ENCODE data around the gene RCBTB2. TPM values are rescaled to one million over a fixed set of nuclear protein-coding genes. Genes with fewer than 3 reads are reported as not detected.

The RCBTB2 gene
- total and polyA plus RNA-seq, 9 donors: 8.2 to 22.6 (median 14.2) TPM

DNA sequence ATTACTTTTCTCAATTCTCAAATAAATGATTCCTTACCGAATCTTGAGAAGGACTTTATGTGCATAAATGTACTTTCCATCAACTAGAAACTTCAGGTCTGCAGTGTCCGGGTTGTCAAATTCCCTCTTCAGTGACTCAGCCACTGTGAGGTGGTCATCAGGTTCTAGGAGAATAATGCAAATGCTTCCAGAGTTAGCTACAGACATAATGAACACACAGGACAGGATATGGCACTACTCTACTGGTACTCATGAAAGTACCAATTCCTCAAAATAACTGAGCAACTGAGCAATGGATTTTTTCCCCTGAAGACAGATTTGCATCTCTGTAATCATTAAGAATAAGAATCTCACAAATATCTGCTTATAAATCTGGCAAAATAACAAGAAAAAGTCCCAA is 31.2 kb downstream of the RCBTB2 start:
- no peak for DNase-seq
- TF ChIP-seq POLR2A (IDR thresholded peaks at IDR 0.05) (no peak), EP300 (IDR thresholded peaks at IDR 0.05) (no peak)
- TF ChIP-seq, protein P1, sequence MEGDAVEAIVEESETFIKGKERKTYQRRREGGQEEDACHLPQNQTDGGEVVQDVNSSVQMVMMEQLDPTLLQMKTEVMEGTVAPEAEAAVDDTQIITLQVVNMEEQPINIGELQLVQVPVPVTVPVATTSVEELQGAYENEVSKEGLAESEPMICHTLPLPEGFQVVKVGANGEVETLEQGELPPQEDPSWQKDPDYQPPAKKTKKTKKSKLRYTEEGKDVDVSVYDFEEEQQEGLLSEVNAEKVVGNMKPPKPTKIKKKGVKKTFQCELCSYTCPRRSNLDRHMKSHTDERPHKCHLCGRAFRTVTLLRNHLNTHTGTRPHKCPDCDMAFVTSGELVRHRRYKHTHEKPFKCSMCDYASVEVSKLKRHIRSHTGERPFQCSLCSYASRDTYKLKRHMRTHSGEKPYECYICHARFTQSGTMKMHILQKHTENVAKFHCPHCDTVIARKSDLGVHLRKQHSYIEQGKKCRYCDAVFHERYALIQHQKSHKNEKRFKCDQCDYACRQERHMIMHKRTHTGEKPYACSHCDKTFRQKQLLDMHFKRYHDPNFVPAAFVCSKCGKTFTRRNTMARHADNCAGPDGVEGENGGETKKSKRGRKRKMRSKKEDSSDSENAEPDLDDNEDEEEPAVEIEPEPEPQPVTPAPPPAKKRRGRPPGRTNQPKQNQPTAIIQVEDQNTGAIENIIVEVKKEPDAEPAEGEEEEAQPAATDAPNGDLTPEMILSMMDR (IDR thresholded peaks at IDR 0.05): no peak
- H3K9me3 ChIP-seq: no peaks in the 10 kb centered on the region
- H3K4me1 ChIP-seq (ENCODE audit: insufficient read depth): no peaks in the 10 kb centered on the region
- WGBS, 3 donors: 91 to 92% (median 92%) methylated on average over 2 of the region's 2 CpGs
- H3K4me3 ChIP-seq: no peak overlapping the region
- H3K27ac ChIP-seq: no peak overlapping the region
- H3K36me3 ChIP-seq: no peaks in the 10 kb centered on the region
- H3K27me3 ChIP-seq: no peaks in the 10 kb centered on the region
- intact Hi-C loops (cut with DNase I): no loop called here

DNA sequence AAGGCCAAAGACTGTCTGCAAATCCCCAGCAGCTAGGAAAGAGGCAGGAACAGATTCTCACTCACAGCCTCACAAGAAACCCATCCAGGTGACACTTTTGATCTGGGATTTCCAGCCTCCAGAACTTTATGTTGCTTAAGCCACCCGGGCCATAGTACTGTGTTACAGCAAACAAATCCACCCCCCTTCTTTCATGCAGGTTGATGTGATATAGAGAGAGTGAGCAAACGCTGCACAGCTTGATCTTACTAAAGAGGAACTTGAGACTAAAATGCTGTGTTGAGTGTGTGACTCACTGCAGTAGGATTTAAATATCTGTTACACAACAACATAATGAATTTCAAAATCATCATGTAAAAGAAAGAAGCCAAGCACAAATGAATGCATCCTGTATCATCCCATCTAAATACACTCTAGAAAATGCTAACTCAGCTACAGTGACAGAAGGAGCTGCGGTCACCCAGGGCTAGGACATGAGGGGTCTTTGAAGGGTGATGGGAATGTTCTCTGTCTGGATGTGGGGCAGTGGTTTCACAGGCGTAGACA is 32.2 kb downstream of the RCBTB2 start:
- 82 to 89% (median 84%) methylated on average over 4 of the region's 4 CpGs for WGBS, 3 donors
- TF ChIP-seq POLR2A (IDR thresholded peaks at IDR 0.05) (no peak), EP300 (IDR thresholded peaks at IDR 0.05) (no peak)
- Histone ChIP-seq H3K36me3 (no peaks in the 10 kb centered on the region), H3K27me3 (no peaks in the 10 kb centered on the region), H3K4me1 (ENCODE audit: insufficient read depth) (no peaks in the 10 kb centered on the region), H3K27ac (no peak overlapping the region), H3K4me3 (no peak overlapping the region), H3K9me3 (no peaks in the 10 kb centered on the region)
- DNase-seq: no peak
- intact Hi-C loops (cut with DNase I): no loop called here

DNA sequence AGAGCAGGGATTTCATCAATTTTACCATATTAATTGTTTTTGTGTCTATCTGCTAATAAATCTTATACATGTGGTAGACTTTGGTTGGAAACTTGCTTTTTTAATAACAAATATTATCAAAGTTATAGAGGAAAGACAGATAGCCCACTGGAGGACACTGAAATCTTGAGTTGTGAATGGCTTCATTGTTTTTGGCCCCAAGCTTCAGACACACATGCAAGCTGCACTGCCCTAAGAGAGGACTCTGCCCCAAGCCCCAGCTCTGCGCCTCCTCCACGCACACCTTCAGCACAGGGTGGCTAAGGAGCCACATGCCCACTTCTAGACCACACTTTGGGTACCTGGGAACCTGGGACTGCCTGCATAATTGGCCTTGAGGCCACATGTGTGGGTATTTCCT is 35.2 kb downstream of the RCBTB2 start:
- intact Hi-C loops (cut with DNase I): no loop called here
- no peaks in the 10 kb centered on the region for H3K9me3 ChIP-seq
- DNase-seq: no peak
- H3K4me1 ChIP-seq (ENCODE audit: insufficient read depth): peaks cover 4% of the 10 kb centered on the region
- H3K27ac ChIP-seq: no peak overlapping the region
- H3K36me3 ChIP-seq: no peaks in the 10 kb centered on the region
- 97 to 100% (median 97%) methylated on average over 2 of the region's 2 CpGs for WGBS, 3 donors
- no peak for TF ChIP-seq EP300 (IDR thresholded peaks at IDR 0.05)
- TF ChIP-seq POLR2A (IDR thresholded peaks at IDR 0.05): no peak
- TF ChIP-seq, protein P1 (IDR thresholded peaks at IDR 0.05): no peak
- H3K27me3 ChIP-seq: no peaks in the 10 kb centered on the region
- H3K4me3 ChIP-seq: no peak overlapping the region

DNA sequence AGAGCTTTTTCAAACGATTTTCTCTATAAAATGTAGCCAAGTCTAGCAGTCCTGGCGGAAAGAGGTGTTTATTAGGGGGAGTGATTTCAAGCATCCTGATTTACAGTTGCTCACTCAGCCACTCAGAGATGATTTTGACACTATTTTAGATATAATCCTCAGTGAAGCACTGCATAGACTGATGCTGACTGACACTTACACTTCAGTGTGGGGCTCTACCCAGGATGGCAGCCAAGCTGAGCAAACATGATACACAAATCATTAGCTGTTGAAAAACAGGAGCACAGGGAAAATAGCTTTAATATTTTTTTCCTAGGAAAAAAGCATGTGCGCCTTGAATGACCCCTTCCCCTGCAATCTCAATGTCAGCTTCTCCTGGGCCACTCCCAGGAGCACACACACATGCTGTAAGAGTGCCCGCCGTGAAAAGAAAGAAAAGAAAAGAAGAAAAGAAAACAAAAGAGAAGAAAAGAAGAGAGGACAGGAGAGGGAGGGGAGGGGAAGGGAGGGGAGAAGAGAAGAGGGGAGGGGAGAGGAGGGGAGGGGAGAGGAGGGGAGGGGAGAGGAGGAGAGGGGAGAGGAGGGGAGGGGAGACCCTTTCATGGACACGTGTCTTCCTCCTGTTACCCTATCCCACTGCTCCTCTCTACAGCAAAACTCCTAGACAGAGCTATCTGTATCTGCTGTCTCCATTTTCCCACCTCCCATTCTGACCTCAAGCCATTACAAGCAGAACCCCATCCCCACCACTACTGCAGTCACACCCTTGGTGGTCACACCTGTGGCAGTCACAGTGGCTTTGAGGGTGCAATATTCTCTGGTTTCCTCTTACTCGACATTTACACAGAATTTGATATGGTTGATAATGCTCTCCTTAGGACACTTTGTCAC is 36.4 kb downstream of the RCBTB2 start:
- H3K27me3 ChIP-seq: no peaks in the 10 kb centered on the region
- no peak overlapping the region for H3K27ac ChIP-seq
- 72 to 76% (median 73%) methylated on average over 7 of the region's 7 CpGs for WGBS, 3 donors
- H3K9me3 ChIP-seq: no peaks in the 10 kb centered on the region
- no peak for TF ChIP-seq EP300 (IDR thresholded peaks at IDR 0.05)
- intact Hi-C loops (cut with DNase I): no loop called here
- H3K36me3 ChIP-seq: no peaks in the 10 kb centered on the region
- peaks cover 4% of the 10 kb centered on the region for H3K4me1 ChIP-seq (ENCODE audit: insufficient read depth)
- DNase-seq: no peak
- no peak overlapping the region for H3K4me3 ChIP-seq

DNA sequence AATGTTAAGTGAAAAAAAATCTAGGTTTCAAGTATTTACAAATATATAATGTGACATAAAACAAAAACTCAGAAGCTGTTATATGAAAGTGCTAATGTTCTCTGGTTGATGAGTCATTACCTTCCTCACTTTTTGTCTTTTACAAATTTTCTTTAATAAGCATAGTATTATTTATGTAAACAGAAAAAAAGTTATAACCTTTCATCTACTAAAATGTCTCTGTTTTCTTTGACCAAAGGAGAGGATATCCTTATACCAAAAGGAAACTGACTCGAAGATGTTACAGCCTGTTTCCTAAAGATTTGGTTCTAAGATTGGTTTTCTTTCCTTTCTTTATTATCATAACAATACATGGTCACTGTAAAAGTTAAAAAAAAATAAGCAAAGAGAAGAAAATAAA is 38.0 kb downstream of the RCBTB2 start:
- no peak overlapping the region for H3K27ac ChIP-seq
- H3K9me3 ChIP-seq: no peaks in the 10 kb centered on the region
- intact Hi-C loops (cut with DNase I): no loop called here
- 36 to 61% (median 54%) methylated on average over 1 of the region's 1 CpG for WGBS, 3 donors
- H3K27me3 ChIP-seq: no peaks in the 10 kb centered on the region
- H3K4me1 ChIP-seq (ENCODE audit: insufficient read depth): peaks cover 6% of the 10 kb centered on the region
- H3K36me3 ChIP-seq: no peaks in the 10 kb centered on the region
- no peak for DNase-seq
- no peak overlapping the region for H3K4me3 ChIP-seq
- TF ChIP-seq, protein P1 (IDR thresholded peaks at IDR 0.05): no peak
- no peak for TF ChIP-seq POLR2A (IDR thresholded peaks at IDR 0.05)
- no peak for TF ChIP-seq EP300 (IDR thresholded peaks at IDR 0.05)

Data from ovary (tissue), 9 donors.